Measurements from ENCODE around the gene BCKDHB.

Gene BCKDHB

DNA sequence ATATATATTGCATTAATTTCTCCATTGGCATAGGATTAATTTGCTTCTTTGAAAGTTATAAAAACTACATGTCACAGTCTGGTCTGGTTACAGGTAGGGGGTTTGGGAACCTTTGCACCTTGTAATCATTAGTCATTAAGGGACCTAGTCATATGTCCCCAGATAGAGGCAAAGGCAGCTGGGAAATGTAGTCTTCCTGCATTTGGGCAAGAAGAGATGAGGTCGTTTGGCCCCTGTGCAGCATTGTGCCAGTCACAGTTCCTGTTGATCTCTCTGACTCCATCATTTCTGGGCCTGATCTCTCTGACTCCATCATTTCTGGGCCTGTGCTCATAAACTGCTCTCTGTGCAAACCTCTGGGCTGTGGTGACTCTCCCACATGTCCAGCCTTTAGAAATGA is 73.2 kb downstream of the BCKDHB start:
- H3K27me3 ChIP-seq, result no peaks in the 10 kb centered on the region
- H3K9me3 ChIP-seq, result no peaks in the 10 kb centered on the region
- no peaks in the 10 kb centered on the region for H3K36me3 ChIP-seq
- no peaks in the 10 kb centered on the region for H3K4me1 ChIP-seq (ENCODE audit: control insufficient read depth in 1 of 2, insufficient read depth in 1 of 2, low read depth in 1 of 2, low read length in 1 of 2)
- H3K4me3 ChIP-seq (ENCODE audit: low read depth in 1 of 2, low read length in 1 of 2), result no peak overlapping the region
- TF ChIP-seq, protein P1, sequence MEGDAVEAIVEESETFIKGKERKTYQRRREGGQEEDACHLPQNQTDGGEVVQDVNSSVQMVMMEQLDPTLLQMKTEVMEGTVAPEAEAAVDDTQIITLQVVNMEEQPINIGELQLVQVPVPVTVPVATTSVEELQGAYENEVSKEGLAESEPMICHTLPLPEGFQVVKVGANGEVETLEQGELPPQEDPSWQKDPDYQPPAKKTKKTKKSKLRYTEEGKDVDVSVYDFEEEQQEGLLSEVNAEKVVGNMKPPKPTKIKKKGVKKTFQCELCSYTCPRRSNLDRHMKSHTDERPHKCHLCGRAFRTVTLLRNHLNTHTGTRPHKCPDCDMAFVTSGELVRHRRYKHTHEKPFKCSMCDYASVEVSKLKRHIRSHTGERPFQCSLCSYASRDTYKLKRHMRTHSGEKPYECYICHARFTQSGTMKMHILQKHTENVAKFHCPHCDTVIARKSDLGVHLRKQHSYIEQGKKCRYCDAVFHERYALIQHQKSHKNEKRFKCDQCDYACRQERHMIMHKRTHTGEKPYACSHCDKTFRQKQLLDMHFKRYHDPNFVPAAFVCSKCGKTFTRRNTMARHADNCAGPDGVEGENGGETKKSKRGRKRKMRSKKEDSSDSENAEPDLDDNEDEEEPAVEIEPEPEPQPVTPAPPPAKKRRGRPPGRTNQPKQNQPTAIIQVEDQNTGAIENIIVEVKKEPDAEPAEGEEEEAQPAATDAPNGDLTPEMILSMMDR (IDR thresholded peaks at IDR 0.05), result no peak
- H3K27ac ChIP-seq, result no peak overlapping the region

DNA sequence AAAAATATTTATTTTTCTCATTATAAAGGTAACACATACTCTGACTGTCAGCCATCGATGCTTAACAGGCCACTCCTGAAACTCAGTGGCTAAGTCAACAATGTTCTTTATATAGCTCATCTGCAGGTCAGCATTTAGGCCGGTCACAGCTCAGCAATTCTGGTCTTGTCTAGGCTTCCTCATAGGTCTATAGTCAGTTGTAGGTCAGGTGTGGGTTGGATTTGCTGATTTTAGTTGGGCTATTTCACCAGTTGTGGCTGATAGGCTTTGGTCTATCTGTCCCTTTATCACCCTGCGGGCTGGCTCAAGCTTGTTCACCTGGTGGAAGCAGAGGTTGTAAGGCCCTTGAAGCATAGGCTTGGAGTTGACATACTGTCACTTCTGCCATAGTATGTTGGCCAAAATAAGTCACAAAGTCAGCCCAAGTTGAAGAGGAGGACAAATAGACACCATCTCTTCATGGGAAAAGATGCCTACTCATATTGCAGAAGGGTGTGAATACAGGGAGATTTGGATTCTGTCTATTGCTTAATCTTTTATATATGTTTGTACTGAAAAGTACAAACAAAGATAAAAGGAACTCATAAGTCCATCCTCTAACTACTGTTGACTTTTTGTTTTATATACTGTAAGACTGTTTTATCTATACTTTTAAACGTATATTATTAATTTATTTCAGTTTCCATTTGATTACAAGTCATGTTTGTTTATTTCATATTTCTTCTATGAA is 75.0 kb downstream of the BCKDHB start:
- no peaks in the 10 kb centered on the region for H3K27me3 ChIP-seq
- H3K4me3 ChIP-seq (ENCODE audit: low read depth in 1 of 2, low read length in 1 of 2), result no peak overlapping the region
- TF ChIP-seq, protein P1 (IDR thresholded peaks at IDR 0.05), result no peak
- no peaks in the 10 kb centered on the region for H3K36me3 ChIP-seq
- no peak overlapping the region for H3K27ac ChIP-seq
- no peaks in the 10 kb centered on the region for H3K9me3 ChIP-seq
- no peaks in the 10 kb centered on the region for H3K4me1 ChIP-seq (ENCODE audit: control insufficient read depth in 1 of 2, insufficient read depth in 1 of 2, low read depth in 1 of 2, low read length in 1 of 2)

DNA sequence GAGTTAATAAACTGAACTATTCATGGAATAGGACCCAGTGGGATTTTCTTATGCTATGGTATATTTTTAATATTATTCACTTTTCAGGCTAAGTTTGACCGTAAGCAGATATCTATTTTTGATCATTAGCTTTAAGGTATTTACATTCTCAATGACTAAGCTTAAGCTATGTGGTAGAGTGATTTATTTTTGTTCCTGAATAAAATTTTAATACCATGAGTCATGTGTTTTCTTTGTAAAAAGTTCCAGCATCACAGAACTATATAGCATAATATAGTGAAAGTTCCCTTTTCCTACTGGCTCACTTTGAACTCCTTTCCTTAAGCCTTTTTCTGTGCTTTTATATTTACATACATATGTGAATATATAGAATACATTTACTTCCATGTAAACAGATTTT is 75.8 kb downstream of the BCKDHB start:
- no peaks in the 10 kb centered on the region for H3K9me3 ChIP-seq
- TF ChIP-seq, protein P1 (IDR thresholded peaks at IDR 0.05), result no peak
- no peak overlapping the region for H3K27ac ChIP-seq
- H3K27me3 ChIP-seq, result no peaks in the 10 kb centered on the region
- H3K4me1 ChIP-seq (ENCODE audit: control insufficient read depth in 1 of 2, insufficient read depth in 1 of 2, low read depth in 1 of 2, low read length in 1 of 2), result no peaks in the 10 kb centered on the region
- no peaks in the 10 kb centered on the region for H3K36me3 ChIP-seq
- H3K4me3 ChIP-seq (ENCODE audit: low read depth in 1 of 2, low read length in 1 of 2), result no peak overlapping the region

DNA sequence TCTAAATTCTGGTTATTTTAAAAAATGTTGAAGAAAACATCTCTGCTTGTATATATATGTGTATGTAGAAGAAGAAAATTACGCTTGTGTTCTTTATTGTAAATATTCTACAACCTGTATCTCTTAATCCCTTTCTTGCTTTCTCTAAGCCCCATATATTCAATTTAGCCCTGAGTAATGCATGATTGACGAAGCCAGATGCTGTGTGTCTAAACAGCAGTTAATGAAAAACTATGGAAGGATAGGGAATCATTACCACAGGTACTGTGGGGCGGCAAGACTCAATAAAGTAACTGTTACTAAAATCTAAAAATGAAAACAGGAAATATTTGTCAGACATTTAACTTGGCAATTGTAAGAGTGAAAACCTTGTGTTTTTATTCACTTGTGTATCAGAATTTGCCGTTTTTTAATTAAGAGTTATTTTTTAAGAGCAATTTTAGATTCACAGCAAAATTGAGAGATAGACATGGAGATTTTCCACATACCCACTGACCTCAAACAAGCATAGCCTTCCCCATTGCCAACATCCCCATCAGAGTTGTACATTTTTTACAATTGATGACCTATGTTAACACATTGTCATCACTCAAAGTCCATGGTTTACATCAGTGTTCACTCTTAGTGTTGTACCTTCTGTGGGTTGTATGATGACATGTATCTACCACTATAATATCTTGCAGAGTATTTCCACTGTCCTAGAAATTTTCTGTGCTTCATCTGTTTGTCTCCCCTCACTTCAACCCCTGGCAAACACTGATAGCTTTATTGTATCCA is 76.7 kb downstream of the BCKDHB start:
- Histone ChIP-seq H3K9me3 (no peaks in the 10 kb centered on the region), H3K27ac (no peak overlapping the region), H3K27me3 (no peaks in the 10 kb centered on the region), H3K4me3 (ENCODE audit: low read depth in 1 of 2, low read length in 1 of 2) (no peak overlapping the region), H3K4me1 (ENCODE audit: control insufficient read depth in 1 of 2, insufficient read depth in 1 of 2, low read depth in 1 of 2, low read length in 1 of 2) (no peaks in the 10 kb centered on the region), H3K36me3 (no peaks in the 10 kb centered on the region)
- TF ChIP-seq, protein P1 (IDR thresholded peaks at IDR 0.05), result no peak

DNA sequence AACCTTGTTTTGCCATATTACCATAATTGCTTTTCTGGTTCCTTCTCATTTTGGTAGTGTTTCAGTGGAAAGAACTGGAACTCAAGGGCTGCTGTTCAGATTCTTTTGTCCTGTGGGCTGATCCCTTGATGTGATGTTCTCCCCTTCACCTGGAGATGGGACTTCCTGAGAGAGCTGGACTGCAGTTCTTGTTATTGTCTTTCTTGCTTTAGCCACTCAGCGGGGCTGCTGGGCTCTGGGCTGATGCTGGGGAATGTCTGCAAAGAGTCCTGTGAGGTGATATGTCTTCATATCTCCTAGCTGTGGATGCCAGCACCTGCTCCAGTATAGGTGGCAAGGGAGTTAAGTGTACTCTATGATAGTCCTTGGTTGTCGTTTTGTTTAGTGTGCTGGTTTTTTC is 79.0 kb downstream of the BCKDHB start:
- TF ChIP-seq, protein P1 (IDR thresholded peaks at IDR 0.05), result no peak
- no peak overlapping the region for H3K4me3 ChIP-seq (ENCODE audit: low read depth in 1 of 2, low read length in 1 of 2)
- no peaks in the 10 kb centered on the region for H3K4me1 ChIP-seq (ENCODE audit: control insufficient read depth in 1 of 2, insufficient read depth in 1 of 2, low read depth in 1 of 2, low read length in 1 of 2)
- H3K27me3 ChIP-seq, result no peaks in the 10 kb centered on the region
- H3K9me3 ChIP-seq, result no peaks in the 10 kb centered on the region
- no peaks in the 10 kb centered on the region for H3K36me3 ChIP-seq
- no peak overlapping the region for H3K27ac ChIP-seq

All from neutrophil (primary cell).